DMS 273 treated with DMSO at 0.1 percent for 48 hours (cell line): ENCODE results near the gene SNX30.
"Not testable (repeated sequence)": the region's sequence is repeated elsewhere in the genome, so short reads cannot be mapped to it uniquely, and the experiment has no call there.

Experiments used
- DNase-seq: peaks from one replicate; lab custom pipeline; 2025; lab: John Stamatoyannopoulos, UW

Gene SNX30

GRCh38 chr9:112750016-112750763 lies at the start of gene SNX30:
TSS of gene SNX30 (plus strand) at chr9:112750760. CDS start at chr9:112751002, 242 bp downstream.
- DNase-seq: peak; percentile 45

- DNase-seq: no peak
Observed at GRCh38 chr9:112703304-112703703, 47.3 kb upstream of the SNX30 start.

GRCh38 chr9:112705768-112706427 lies 44.7 kb upstream of the SNX30 start:
- no peak for DNase-seq

GRCh38 chr9:112711050-112711689 lies 39.4 kb upstream of the SNX30 start:
- no peak for DNase-seq

GRCh38 chr9:112712678-112713077 lies 37.9 kb upstream of the SNX30 start:
- DNase-seq: no peak

GRCh38 chr9:112717661-112718331 lies 32.8 kb upstream of the SNX30 start, which contains the start of gene INIP:
TSS of gene INIP (minus strand) at chr9:112718117. CDS start at chr9:112716485, 1,632 bp downstream.
- peak; percentile 89 for DNase-seq

GRCh38 chr9:112719241-112719691 lies 31.3 kb upstream of the SNX30 start:
- no peak for DNase-seq

GRCh38 chr9:112719696-112720095 lies 30.9 kb upstream of the SNX30 start:
- DNase-seq: no peak

- no peak for DNase-seq
Observed at GRCh38 chr9:112720113-112720780, 30.3 kb upstream of the SNX30 start.

GRCh38 chr9:112722749-112723148 lies 27.8 kb upstream of the SNX30 start:
- not testable (repeated sequence) for DNase-seq

GRCh38 chr9:112725961-112726360 lies 24.6 kb upstream of the SNX30 start:
- DNase-seq: no peak

GRCh38 chr9:112726428-112726827 lies 24.1 kb upstream of the SNX30 start:
- DNase-seq: no peak

GRCh38 chr9:112728401-112728800 lies 22.2 kb upstream of the SNX30 start:
- no peak for DNase-seq

- no peak for DNase-seq
Observed at GRCh38 chr9:112731971-112732370, 18.6 kb upstream of the SNX30 start.

GRCh38 chr9:112734892-112735291 lies 15.7 kb upstream of the SNX30 start:
- no peak for DNase-seq

- DNase-seq: no peak
Observed at GRCh38 chr9:112743216-112743836, 7.2 kb upstream of the SNX30 start.

- DNase-seq: no peak
Observed at GRCh38 chr9:112744177-112744576, 6.4 kb upstream of the SNX30 start.

GRCh38 chr9:112747094-112747493 lies 3.5 kb upstream of the SNX30 start:
- DNase-seq: no peak

- no peak for DNase-seq
Observed at GRCh38 chr9:112750764-112751055, 150 bp downstream of the SNX30 start.

GRCh38 chr9:112751056-112751795 lies 666 bp downstream of the SNX30 start:
- DNase-seq: peak; percentile 31
